ENCODE measurements around the gene HDAC5. TPM values are rescaled to one million over a fixed set of nuclear protein-coding genes. Genes with fewer than 3 reads are reported as not detected.

HDAC5 gene
- total RNA-seq, 4 donors from 2014 or later = 78.1 to 152 (median 112) TPM

DNA sequence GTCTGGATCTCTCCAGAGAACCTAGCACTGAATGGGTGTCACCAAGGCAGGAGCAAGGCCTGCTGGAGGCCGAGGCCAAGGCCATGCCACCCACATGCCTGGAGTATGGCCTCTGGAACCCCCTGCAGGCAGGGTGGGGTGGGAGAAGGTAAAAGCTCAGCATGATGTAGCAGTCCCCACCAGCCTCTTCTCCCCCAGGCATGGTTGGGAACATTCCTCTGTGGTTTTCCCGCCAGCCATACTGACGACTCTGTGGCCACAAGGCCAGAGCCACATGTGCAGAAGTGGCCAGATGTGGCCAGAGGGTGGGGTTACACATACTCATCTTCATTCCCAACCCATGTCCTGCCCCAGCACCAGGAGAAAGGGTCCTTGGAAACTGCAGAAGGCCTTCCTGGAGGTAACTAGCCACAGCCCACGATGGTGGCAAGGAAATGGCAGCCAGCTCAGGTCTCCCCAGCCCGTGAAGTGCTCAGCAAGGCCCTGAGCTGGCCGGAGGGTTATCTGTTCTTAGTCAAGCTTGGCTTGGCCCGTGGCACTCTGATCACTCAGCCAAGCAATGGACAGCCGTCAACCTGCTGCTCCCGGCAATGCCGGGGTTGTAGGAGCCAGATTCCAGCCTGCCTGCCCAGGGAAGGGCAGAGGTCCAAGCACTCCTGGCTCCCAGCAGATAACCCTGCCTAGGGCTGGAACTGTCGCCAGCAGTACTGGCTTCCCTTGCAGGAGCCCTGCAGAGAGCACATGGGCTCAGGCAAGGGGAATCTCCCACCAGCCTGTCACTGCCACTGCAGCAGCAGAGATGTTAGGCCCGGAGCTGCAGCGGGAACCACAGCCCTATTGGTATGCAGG lies 26.1 kb downstream of the HDAC5 start:
- Histone ChIP-seq H3K4me3 (no peak overlapping the region), H3K9me3 (no peaks in the 10 kb centered on the region), H3K27ac (peak overlapping the region in 3 of 4 donors; percentile 82 to 88 (median 84)), H3K4me1 (peaks cover 2 to 74% (median 23%) of the 10 kb centered on the region in 3 donors), H3K27me3 (no peaks in the 10 kb centered on the region), H3K36me3 (peaks cover 0 to 43% of the 10 kb centered on the region in 2 donors)
- 60 to 80% methylated on average over 1 to 2 of the region's 13 CpGs for WGBS, 2 donors (ENCODE audit: low coverage in 1 of 2)
- no peak for ATAC-seq
- TF ChIP-seq POLR2A (IDR thresholded peaks at IDR 0.05) (no peak), POLR2AphosphoS5 (IDR thresholded peaks at IDR 0.05) (no peak), EP300 (IDR thresholded peaks at IDR 0.05) (no peak)
- TF ChIP-seq, protein P1, sequence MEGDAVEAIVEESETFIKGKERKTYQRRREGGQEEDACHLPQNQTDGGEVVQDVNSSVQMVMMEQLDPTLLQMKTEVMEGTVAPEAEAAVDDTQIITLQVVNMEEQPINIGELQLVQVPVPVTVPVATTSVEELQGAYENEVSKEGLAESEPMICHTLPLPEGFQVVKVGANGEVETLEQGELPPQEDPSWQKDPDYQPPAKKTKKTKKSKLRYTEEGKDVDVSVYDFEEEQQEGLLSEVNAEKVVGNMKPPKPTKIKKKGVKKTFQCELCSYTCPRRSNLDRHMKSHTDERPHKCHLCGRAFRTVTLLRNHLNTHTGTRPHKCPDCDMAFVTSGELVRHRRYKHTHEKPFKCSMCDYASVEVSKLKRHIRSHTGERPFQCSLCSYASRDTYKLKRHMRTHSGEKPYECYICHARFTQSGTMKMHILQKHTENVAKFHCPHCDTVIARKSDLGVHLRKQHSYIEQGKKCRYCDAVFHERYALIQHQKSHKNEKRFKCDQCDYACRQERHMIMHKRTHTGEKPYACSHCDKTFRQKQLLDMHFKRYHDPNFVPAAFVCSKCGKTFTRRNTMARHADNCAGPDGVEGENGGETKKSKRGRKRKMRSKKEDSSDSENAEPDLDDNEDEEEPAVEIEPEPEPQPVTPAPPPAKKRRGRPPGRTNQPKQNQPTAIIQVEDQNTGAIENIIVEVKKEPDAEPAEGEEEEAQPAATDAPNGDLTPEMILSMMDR (IDR thresholded peaks at IDR 0.05) = no peak

DNA sequence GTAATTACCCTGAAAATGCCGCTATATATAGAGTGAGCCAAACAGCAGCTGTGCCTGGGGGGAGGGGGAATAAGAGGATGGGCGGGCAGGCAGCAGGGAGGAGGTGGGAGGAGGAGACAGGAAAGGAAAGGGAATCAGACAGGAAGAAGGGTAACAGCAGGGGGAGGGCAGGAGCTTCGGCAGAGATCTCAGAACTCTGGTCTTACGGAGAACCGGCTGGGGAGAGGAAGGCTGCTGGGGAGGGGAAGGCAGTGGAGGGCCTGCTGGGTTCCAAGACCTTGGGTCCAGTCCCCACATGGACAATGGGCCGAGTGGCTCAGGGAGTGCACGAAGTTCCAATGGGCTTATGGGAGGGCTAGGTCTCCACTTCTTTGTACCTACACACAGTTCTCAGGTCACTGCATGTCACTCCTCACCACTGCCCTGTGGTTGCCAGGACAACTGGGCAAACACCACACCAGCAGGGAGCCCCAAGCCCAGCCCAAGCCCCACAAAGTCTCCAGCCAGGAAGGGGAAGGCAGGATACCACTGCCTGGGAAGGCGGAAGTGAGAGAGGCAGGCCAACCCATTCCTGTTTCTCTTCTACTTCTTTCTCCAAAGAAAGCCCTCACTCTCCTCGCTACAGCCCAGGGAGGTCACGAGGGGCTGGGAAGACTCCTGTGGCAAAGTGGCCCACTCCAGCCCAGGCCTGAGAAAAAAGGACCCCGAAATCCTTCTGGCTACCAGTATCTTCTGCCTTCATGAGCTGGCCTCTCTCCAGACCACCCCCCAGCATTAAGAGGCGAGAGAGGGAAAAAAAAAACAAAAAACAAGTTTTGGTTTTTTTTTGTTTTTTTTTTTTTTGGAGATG lies 27.6 kb downstream of the HDAC5 start:
- H3K4me3 ChIP-seq = peak overlapping the region in 1 of 2 donors; percentile 40
- peaks cover 2 to 60% (median 20%) of the 10 kb centered on the region in 3 donors for H3K4me1 ChIP-seq
- no peaks in the 10 kb centered on the region for H3K27me3 ChIP-seq
- 18 to 20% methylated on average over 5 to 11 of the region's 12 CpGs for WGBS, 2 donors (ENCODE audit: low coverage in 1 of 2)
- peak overlapping the region; percentile 34 to 88 (median 83) for H3K27ac ChIP-seq
- TF ChIP-seq, protein P1 (IDR thresholded peaks at IDR 0.05) = peak in 3 of 4 experiments; percentile 22 to 44 (median 27)
- TF ChIP-seq POLR2AphosphoS5 (IDR thresholded peaks at IDR 0.05) = no peak
- H3K9me3 ChIP-seq = no peaks in the 10 kb centered on the region
- peak; percentile 68 for ATAC-seq
- peaks cover 0 to 51% of the 10 kb centered on the region in 2 donors for H3K36me3 ChIP-seq

DNA sequence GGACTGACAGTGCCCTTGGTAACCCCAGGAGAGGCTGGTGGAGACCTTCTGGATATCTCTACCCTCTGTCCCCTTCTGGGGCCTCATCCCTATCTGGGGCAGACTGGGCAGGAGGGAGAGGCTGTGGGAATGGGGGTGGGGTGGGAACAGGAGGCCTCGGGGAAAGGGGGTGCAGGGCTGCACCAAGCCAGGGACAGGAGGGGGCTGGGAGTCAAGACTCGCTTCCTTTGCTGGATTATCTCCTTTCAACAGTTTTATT lies 28.1 kb downstream of the HDAC5 start:
- no peaks in the 10 kb centered on the region for H3K27me3 ChIP-seq
- H3K36me3 ChIP-seq = peaks cover 0 to 56% of the 10 kb centered on the region in 2 donors
- WGBS, 2 donors (ENCODE audit: low coverage in 1 of 2) = 0 to 10% methylated on average over 1 to 2 of the region's 2 CpGs
- peaks cover 2 to 55% (median 20%) of the 10 kb centered on the region in 3 donors for H3K4me1 ChIP-seq
- peak overlapping the region in 1 of 2 donors; percentile 40 for H3K4me3 ChIP-seq
- peak overlapping the region in 3 of 4 donors; percentile 82 to 88 (median 84) for H3K27ac ChIP-seq
- ATAC-seq = no peak
- no peaks in the 10 kb centered on the region for H3K9me3 ChIP-seq
- TF ChIP-seq, protein P1 (IDR thresholded peaks at IDR 0.05) = no peak
- TF ChIP-seq EP300 (IDR thresholded peaks at IDR 0.05) (no peak), POLR2AphosphoS5 (IDR thresholded peaks at IDR 0.05) (no peak), POLR2A (IDR thresholded peaks at IDR 0.05) (no peak)

DNA sequence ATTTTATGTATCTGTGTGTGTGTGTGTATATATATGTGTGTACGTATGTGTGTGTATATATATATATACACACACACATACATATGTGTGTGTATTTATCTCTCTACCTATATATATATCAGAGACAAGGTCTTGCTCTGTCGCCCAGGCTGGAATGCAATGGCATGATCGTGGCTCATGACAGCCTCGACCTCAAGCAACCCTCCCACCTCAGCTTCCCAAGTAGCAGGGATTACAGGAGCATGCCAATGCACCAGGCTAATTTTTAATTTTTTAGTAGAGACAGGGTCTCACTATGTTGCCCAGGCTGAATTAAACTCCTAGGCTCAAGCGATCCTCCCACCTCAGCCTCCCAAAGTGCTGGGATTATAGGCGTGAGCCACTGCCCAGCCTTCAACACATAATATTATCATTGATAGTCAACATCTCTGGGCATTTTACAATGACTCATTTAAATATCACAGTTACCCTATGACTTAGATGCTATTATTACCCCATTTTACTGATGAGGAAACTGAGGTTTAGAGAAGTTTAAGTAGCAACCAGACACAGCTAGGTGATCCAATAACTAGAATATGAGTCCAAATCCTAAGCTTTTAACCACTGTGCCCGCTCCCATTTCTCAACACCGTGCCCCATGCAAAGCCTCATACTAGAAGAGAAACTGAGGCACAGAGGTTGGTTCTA lies 28.6 kb downstream of the HDAC5 start:
- H3K4me3 ChIP-seq = no peak overlapping the region
- no peaks in the 10 kb centered on the region for H3K27me3 ChIP-seq
- H3K4me1 ChIP-seq = peaks cover 2 to 50% (median 20%) of the 10 kb centered on the region in 3 donors
- H3K9me3 ChIP-seq = no peaks in the 10 kb centered on the region
- 74 to 77% methylated on average over 5 to 7 of the region's 8 CpGs for WGBS, 2 donors (ENCODE audit: low coverage in 1 of 2)
- peak overlapping the region in 3 of 4 donors; percentile 82 to 88 (median 84) for H3K27ac ChIP-seq
- H3K36me3 ChIP-seq = peaks cover 0 to 61% of the 10 kb centered on the region in 2 donors
- ATAC-seq = no peak
- no peak for TF ChIP-seq POLR2A (IDR thresholded peaks at IDR 0.05)
- TF ChIP-seq, protein P1 (IDR thresholded peaks at IDR 0.05) = no peak
- no peak for TF ChIP-seq POLR2AphosphoS5 (IDR thresholded peaks at IDR 0.05)
- no peak for TF ChIP-seq EP300 (IDR thresholded peaks at IDR 0.05)
